Pancreas (tissue), 10 donors: ENCODE results near the gene ELL2. TPM values are rescaled to one million over a fixed set of nuclear protein-coding genes. Genes with fewer than 3 reads are reported as not detected.

Experiments used
- ATAC-seq, 4 donors: fragments of 200-7000 bp; cut with Tn5 transposase; one replicate each; pipeline versions ENCODE4 v1.8.0 to v1.9.1; 2020; ENCODE audit warnings: mild to moderate bottlenecking in 4 of 4, moderate library complexity in 4 of 4
- DNase-seq, 6 donors: peaks; one replicate each; pipeline ENCODE4 v3.0.0-alpha.2; 2020
- FAIRE-seq: peaks from 2 replicates; lab custom pipeline; 2012; peaks lifted over from hg19 to GRCh38; lab: Jason Lieb, UNC
- H3K27ac ChIP-seq, 4 donors: fragments of 200-600 bp; sonication (generic); 1 replicate in 3 of 4; 2 replicates in 1 of 4; pipeline versions ENCODE4 v1.5.0 to v1.8.0; 2020
- H3K27me3 ChIP-seq, 4 donors: fragments of 200-600 bp; one replicate each; pipeline ENCODE4 v1.8.0; 2021
- H3K36me3 ChIP-seq, 3 donors: fragments of 200-600 bp; sonication (generic) in 1 of 3; one replicate each; pipeline versions ENCODE4 v1.5.0 to v1.8.0; 2020 to 2021
- H3K4me1 ChIP-seq, 3 donors: fragments of 200-600 bp; one replicate each; pipeline ENCODE4 v1.8.0; 2021
- H3K4me3 ChIP-seq, 4 donors: fragments of 200-600 bp; sonication (generic) in 2 of 4; one replicate each; pipeline versions ENCODE4 v1.5.0 to v1.8.0; 2020 to 2021
- H3K9me3 ChIP-seq, 4 donors: fragments of 200-600 bp; one replicate each; pipeline ENCODE4 v1.8.0; 2021
- CTCF ChIP-seq, 4 donors: fragments of 200-600 bp; sonication (generic) in 3 of 4; IDR thresholded peaks; one replicate each; pipeline versions ENCODE4 v1.5.0 to v1.8.0; 2021; ENCODE audit warnings: antibody characterized with exemption in 4 of 4
- WGBS, 2 donors: extraction: QIAGEN DNeasy Blood & Tissue Kit; methylation state at CpG; one replicate each; pipeline ENCODE4 v1.1.7; 2013; 5-methylcytosine and 5-hydroxymethylcytosine counted together
- intact Hi-C, 3 donors: fragments of 100-400 bp; cut with DNase I; formaldehyde crosslinking; loops; one replicate each; pipeline versions ENCODE4 v1.11.1 to v1.14.2; 2022
- polyA plus RNA-seq, 2 donors: library from polyadenylated mRNA; stranded (reverse); fragments of 200-250 nt; gene quantifications; one replicate each; pipeline ENCODE4 v1.2.3, GENCODE V29; 2013
- total RNA-seq, 6 donors: library from RNA; stranded (reverse); fragmentation: NEBNext Ultra II Directional in 4 of 6; extraction: Animal tissue kit (Norgen Biotek cat#: 25700) in 4 of 6; gene quantifications; one replicate each; pipeline versions ENCODE4 v1.2.1 to v1.2.4, GENCODE V29; 2021 to 2023
- donor health status: healthy with polysubstance abuse.
- donor health status: DM: no; HTN: no; CAD: no; lungs with moderate emphysema.
- donor health status: DM: no; HTN: no; CAD: no.
- donor health status: control.
- donor health status: control.
- donor health status: Bipolar disorder and iron deficiency.
- donor health status: DM: yes; HTN: yes; CAD: no.
- donor health status: DM: no; HTN: no; CAD: no.
- donor health status: DM: no; HTN: no; CAD: no.
- donor health status: DM: yes; HTN: yes; CAD: no.

ELL2 gene
- total and polyA plus RNA-seq, 8 donors: 21.0 to 92.8 (median 76.8) TPM

GRCh38 chr5:96006291-96006690, 44.6 kb upstream of the ELL2 start:
- ATAC-seq (peak in 1 of 4 donors; percentile 14), FAIRE-seq (no peak), DNase-seq (no peak)
- H3K36me3 ChIP-seq: no peaks in the 10 kb centered on the region
- no peak for TF ChIP-seq CTCF (IDR thresholded peaks at IDR 0.05)
- H3K9me3 ChIP-seq: no peaks in the 10 kb centered on the region
- no peak overlapping the region for H3K27ac ChIP-seq
- 95 to 97% methylated on average over 3 of the region's 3 CpGs for WGBS, 2 donors
- no peaks in the 10 kb centered on the region for H3K27me3 ChIP-seq
- intact Hi-C loops: no loop called here
- peaks cover 0 to 7% (median 0%) of the 10 kb centered on the region in 3 donors for H3K4me1 ChIP-seq
- no peak overlapping the region for H3K4me3 ChIP-seq

GRCh38 chr5:96004754-96005153, 43.1 kb upstream of the ELL2 start:
- Histone ChIP-seq H3K27me3 (no peaks in the 10 kb centered on the region), H3K27ac (no peak overlapping the region), H3K36me3 (no peaks in the 10 kb centered on the region), H3K4me3 (no peak overlapping the region), H3K4me1 (peaks cover 0 to 7% (median 0%) of the 10 kb centered on the region in 3 donors), H3K9me3 (no peaks in the 10 kb centered on the region)
- DNase-seq: no peak
- no peak for ATAC-seq
- TF ChIP-seq CTCF (IDR thresholded peaks at IDR 0.05): no peak
- intact Hi-C loops: no loop called here
- WGBS, 2 donors: 82 to 86% methylated on average over 1 of the region's 1 CpG
- FAIRE-seq: no peak

- H3K9me3 ChIP-seq: no peaks in the 10 kb centered on the region
- no peak for TF ChIP-seq CTCF (IDR thresholded peaks at IDR 0.05)
- DNase-seq (no peak), ATAC-seq (no peak), FAIRE-seq (no peak)
- no peak overlapping the region for H3K4me3 ChIP-seq
- intact Hi-C loops: no loop called here
- H3K27ac ChIP-seq: no peak overlapping the region
- H3K27me3 ChIP-seq: no peaks in the 10 kb centered on the region
- peaks cover 0 to 7% (median 0%) of the 10 kb centered on the region in 3 donors for H3K4me1 ChIP-seq
- no peaks in the 10 kb centered on the region for H3K36me3 ChIP-seq
Observed at GRCh38 chr5:96004087-96004486, 42.4 kb upstream of the ELL2 start.

- peak in 1 of 4 donors; percentile 7 for ATAC-seq
- H3K9me3 ChIP-seq: no peaks in the 10 kb centered on the region
- no peaks in the 10 kb centered on the region for H3K36me3 ChIP-seq
- peaks cover 0 to 9% (median 7%) of the 10 kb centered on the region in 3 donors for H3K4me1 ChIP-seq
- intact Hi-C loops: no loop called here
- H3K27me3 ChIP-seq: no peaks in the 10 kb centered on the region
- no peak for TF ChIP-seq CTCF (IDR thresholded peaks at IDR 0.05)
- FAIRE-seq: no peak
- H3K27ac ChIP-seq: no peak overlapping the region
- no peak overlapping the region for H3K4me3 ChIP-seq
- no peak for DNase-seq
Observed at GRCh38 chr5:96001262-96001661, 39.6 kb upstream of the ELL2 start.

GRCh38 chr5:96000308-96000707, 38.7 kb upstream of the ELL2 start:
- FAIRE-seq: no peak
- WGBS, 2 donors: 94 to 95% methylated on average over 3 of the region's 3 CpGs
- Histone ChIP-seq H3K27ac (no peak overlapping the region), H3K27me3 (no peaks in the 10 kb centered on the region), H3K9me3 (no peaks in the 10 kb centered on the region), H3K4me3 (no peak overlapping the region), H3K36me3 (no peaks in the 10 kb centered on the region), H3K4me1 (peaks cover 0 to 9% (median 7%) of the 10 kb centered on the region in 3 donors)
- TF ChIP-seq CTCF (IDR thresholded peaks at IDR 0.05): no peak
- ATAC-seq: no peak
- DNase-seq: no peak
- intact Hi-C loops: no loop called here
